Activated gamma-delta T cell treated with Interleukin-2 at 50 U/mL for 16 hours (primary cell): ENCODE results near the gene GPATCH4.

Source experiments
- DNase-seq: peaks from one replicate; pipeline ENCODE4 v3.0.0-alpha.2; 2020

GPATCH4 gene

DNA sequence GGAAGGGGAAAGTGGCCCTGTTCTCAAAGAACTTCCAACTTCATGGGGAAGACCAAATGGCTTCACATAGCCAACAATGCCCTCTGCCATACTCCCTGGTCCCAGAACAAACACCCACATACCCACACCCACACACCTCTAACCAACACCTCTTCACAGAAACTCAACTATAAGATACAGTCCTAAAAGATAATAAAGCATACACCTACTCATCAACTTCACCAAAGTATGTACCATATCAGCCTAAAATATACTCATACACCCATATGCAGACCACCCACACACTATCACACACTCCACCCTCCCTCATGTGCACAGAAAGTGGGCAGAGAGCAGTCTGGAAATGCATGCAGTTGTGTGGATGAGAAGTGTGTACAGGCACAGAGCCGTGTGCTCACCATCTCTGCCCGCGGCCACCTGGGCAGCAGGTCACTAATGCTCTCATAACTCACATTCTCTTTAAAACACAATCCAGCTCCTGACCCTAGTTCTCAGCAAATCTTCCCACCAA, 56.6 kb downstream of the GPATCH4 start:
- DNase-seq, result no peak
